Embryonic facial prominence (tissue), 1 donor: Measurements from ENCODE around the gene CHN2.

ENCODE experiments used
- DNase-seq: peaks from one replicate; pipeline ENCODE4 v3.0.0-alpha.2; 2016; ENCODE audit errors: extremely low spot score

The CHN2 gene

GRCh38 chr7:29332042-29332811, 137.7 kb downstream of the CHN2 start:
- no peak for DNase-seq

- no peak for DNase-seq
These were observed 138.6 kb downstream of the CHN2 start for GRCh38 chr7:29332875-29333855.

- DNase-seq, result no peak
These were observed 140.9 kb downstream of the CHN2 start for GRCh38 chr7:29335188-29336083.

GRCh38 chr7:29337546-29338116, 143.1 kb downstream of the CHN2 start:
- no peak for DNase-seq

GRCh38 chr7:29340696-29341095, 146.1 kb downstream of the CHN2 start:
- no peak for DNase-seq

- no peak for DNase-seq
These were observed 146.6 kb downstream of the CHN2 start for GRCh38 chr7:29341156-29341555.

GRCh38 chr7:29342761-29343160, 148.2 kb downstream of the CHN2 start:
- no peak for DNase-seq

- no peak for DNase-seq
These were observed 148.8 kb downstream of the CHN2 start for GRCh38 chr7:29343399-29343798.

GRCh38 chr7:29344334-29344978, 149.9 kb downstream of the CHN2 start:
- DNase-seq, result no peak

- no peak for DNase-seq
These were observed 151.0 kb downstream of the CHN2 start for GRCh38 chr7:29345590-29345989.

GRCh38 chr7:29346231-29346978, 151.8 kb downstream of the CHN2 start:
- DNase-seq, result no peak

GRCh38 chr7:29349362-29349761, 154.8 kb downstream of the CHN2 start:
- DNase-seq, result no peak

GRCh38 chr7:29350351-29350750, 155.8 kb downstream of the CHN2 start:
- DNase-seq, result no peak

GRCh38 chr7:29352041-29352440, 157.5 kb downstream of the CHN2 start:
- DNase-seq, result no peak

- DNase-seq, result no peak
These were observed 159.2 kb downstream of the CHN2 start for GRCh38 chr7:29353810-29354209.

- DNase-seq, result no peak
These were observed 159.8 kb downstream of the CHN2 start for GRCh38 chr7:29354340-29354739.

- no peak for DNase-seq
These were observed 160.8 kb downstream of the CHN2 start for GRCh38 chr7:29355388-29355787.

- DNase-seq, result no peak
These were observed 162.1 kb downstream of the CHN2 start for GRCh38 chr7:29356631-29357030.

GRCh38 chr7:29359482-29360093, 165.0 kb downstream of the CHN2 start:
- DNase-seq, result no peak
